Vagina (tissue), 2 donors: ENCODE data around the gene UBN1. TPM values are rescaled to one million over a fixed set of nuclear protein-coding genes. Genes with fewer than 3 reads are reported as not detected.

Source experiments
- DNase-seq, 2 donors: peaks; one replicate each; pipeline ENCODE4 v3.0.0-alpha.2; 2017; ENCODE audit errors: extremely low spot score in 2 of 2
- H3K27ac ChIP-seq: fragments of 200-600 bp; sonication (generic); one replicate; pipeline ENCODE4 v1.5.1; 2019
- H3K27me3 ChIP-seq: fragments of 200-600 bp; sonication (generic); one replicate; pipeline ENCODE4 v1.5.1; 2019
- H3K36me3 ChIP-seq, 2 donors: fragments of 200-600 bp; sonication (generic); one replicate each; pipeline ENCODE4 v1.5.1; 2017 to 2019
- H3K4me1 ChIP-seq: fragments of 200-600 bp; sonication (generic); one replicate; pipeline ENCODE4 v1.5.1; 2019
- H3K4me3 ChIP-seq, 2 donors: fragments of 200-600 bp; sonication (generic); 1 replicate in 1 of 2; 2 replicates in 1 of 2; pipeline ENCODE4 v1.5.1; 2016 to 2019
- H3K9me3 ChIP-seq: fragments of 200-600 bp; sonication (generic); one replicate; pipeline ENCODE4 v1.5.1; 2019
- CTCF ChIP-seq, 3 experiments: fragments of 450-650 bp in 2 of 3; fragments of 200-600 bp in 1 of 3; sonication (generic) in 1 of 3; IDR thresholded peaks; one replicate each; pipeline ENCODE4 v1.5.1; 2017 to 2019; ENCODE audit warnings: antibody characterized with exemption in 3 of 3, mild to moderate bottlenecking in 2 of 3, moderate library complexity in 2 of 3
- POLR2A ChIP-seq, 2 donors: fragments of 450-650 bp; IDR thresholded peaks; one replicate each; pipeline ENCODE4 v1.6.1; 2017; ENCODE audit warnings: antibody characterized with exemption in 2 of 2, mild to moderate bottlenecking in 2 of 2, moderate library complexity in 2 of 2
- POLR2AphosphoS5 ChIP-seq, 2 donors: sonication (generic); formaldehyde crosslinking; IDR thresholded peaks; one replicate each; pipeline ENCODE4 v1.9.0; 2017; ENCODE audit warnings: antibody characterized with exemption in 2 of 2, mild to moderate bottlenecking in 2 of 2, low read depth in 1 of 2; ENCODE audit not compliant: insufficient read depth in 1 of 2
- intact Hi-C: fragments of 100-400 bp; cut with DNase I; formaldehyde crosslinking; loops from one replicate; pipeline ENCODE4 v1.15.1; 2023
- total RNA-seq: library from RNA; depleted of rRNA; stranded (reverse); fragments of >200 nt; gene quantifications from one replicate; pipeline ENCODE4 v1.2.3, GENCODE V29; 2016

The UBN1 gene
- total RNA-seq = 17.2 TPM

GRCh38 chr16:4846901-4847773, at the start of gene UBN1, which contains the start of gene GLYR1:
UBN1 (plus strand) TSS chr16:4847481; CDS start chr16:4852918, 5,437 bp downstream.
GLYR1 (minus strand) TSS chr16:4847288; CDS start chr16:4847265, 23 bp downstream.
- intact Hi-C loops = loop anchor here (2.0 kb wide), 1 partner anchor 110 kb away; no protein-coding TSS in a partner anchor
- H3K9me3 ChIP-seq = no peaks in the 10 kb centered on the region
- peaks cover 56% of the 10 kb centered on the region for H3K4me1 ChIP-seq
- peak within 1 kb of the TSS; percentile 68 to 70 for H3K4me3 ChIP-seq
- peak in 1 of 2 donors; percentile 98 for DNase-seq
- TF ChIP-seq CTCF (IDR thresholded peaks at IDR 0.05) (no peak), POLR2AphosphoS5 (IDR thresholded peaks at IDR 0.05; ENCODE audit: insufficient read depth in 1 of 2, low read depth in 1 of 2) (peak; percentile 75 to 87), POLR2A (IDR thresholded peaks at IDR 0.05) (peak in 1 of 2 donors; percentile 72)
- H3K36me3 ChIP-seq = peaks cover 0 to 30% of the 10 kb centered on the region in 2 donors
- H3K27me3 ChIP-seq = no peaks in the 10 kb centered on the region
- peak within 1 kb of the TSS; percentile 81 for H3K27ac ChIP-seq

DNA sequence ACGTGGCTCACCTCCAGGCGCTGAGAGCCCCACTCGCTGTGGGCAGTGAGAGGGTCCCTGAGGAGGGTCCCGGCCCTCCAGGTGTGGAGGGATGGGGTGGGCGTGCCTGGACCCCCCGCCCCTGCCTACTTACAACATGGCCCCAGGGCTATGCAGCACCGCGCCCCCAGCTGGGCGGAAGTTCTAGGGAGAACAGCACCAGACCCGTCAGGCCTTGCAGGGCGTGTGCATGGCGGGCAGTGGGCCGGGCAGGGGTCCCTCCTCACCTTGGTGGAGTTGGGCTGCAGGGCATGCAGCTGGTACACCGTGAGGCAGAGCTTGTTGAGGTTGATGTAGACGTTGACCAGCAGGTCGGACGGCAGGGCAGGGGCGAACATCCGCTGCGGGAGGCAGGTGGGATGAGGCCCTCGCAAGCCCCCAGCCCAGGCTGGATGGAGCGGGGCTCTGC, 49.5 kb upstream of the UBN1 start:
- Histone ChIP-seq H3K27ac (no peak overlapping the region), H3K36me3 (peaks cover 0 to 9% of the 10 kb centered on the region in 2 donors), H3K27me3 (no peaks in the 10 kb centered on the region), H3K4me1 (peaks cover 22% of the 10 kb centered on the region), H3K4me3 (no peak overlapping the region), H3K9me3 (no peaks in the 10 kb centered on the region)
- intact Hi-C loops = no loop called here
- no peak for TF ChIP-seq POLR2A (IDR thresholded peaks at IDR 0.05)
- TF ChIP-seq POLR2AphosphoS5 (IDR thresholded peaks at IDR 0.05; ENCODE audit: insufficient read depth in 1 of 2, low read depth in 1 of 2) = no peak
- no peak for TF ChIP-seq CTCF (IDR thresholded peaks at IDR 0.05)
- DNase-seq = no peak

DNA sequence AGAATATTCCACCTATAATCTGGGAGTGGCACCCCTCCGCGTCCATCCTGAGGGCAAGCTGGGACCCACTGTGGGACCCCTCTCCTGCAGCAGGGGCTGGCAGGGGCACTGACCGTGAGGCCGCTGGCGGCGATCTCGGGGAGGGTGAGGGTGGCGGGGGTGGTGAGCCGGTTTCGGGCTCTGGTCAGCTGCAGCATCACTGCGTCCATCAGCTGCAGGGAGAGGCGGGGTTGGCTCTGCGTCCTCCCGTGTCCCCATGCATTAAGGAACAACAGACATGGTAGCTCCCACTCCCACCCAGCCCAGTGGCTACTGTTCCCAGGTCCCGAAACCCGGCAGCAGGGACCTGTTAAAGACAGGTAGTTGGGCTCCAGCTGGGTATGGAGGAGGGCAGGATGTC, 48.8 kb upstream of the UBN1 start:
- TF ChIP-seq POLR2A (IDR thresholded peaks at IDR 0.05) = no peak
- no peak for TF ChIP-seq POLR2AphosphoS5 (IDR thresholded peaks at IDR 0.05; ENCODE audit: insufficient read depth in 1 of 2, low read depth in 1 of 2)
- no peak for TF ChIP-seq CTCF (IDR thresholded peaks at IDR 0.05)
- intact Hi-C loops = no loop called here
- peaks cover 0 to 9% of the 10 kb centered on the region in 2 donors for H3K36me3 ChIP-seq
- no peak for DNase-seq
- no peak overlapping the region for H3K4me3 ChIP-seq
- H3K9me3 ChIP-seq = no peaks in the 10 kb centered on the region
- H3K27me3 ChIP-seq = no peaks in the 10 kb centered on the region
- peaks cover 27% of the 10 kb centered on the region for H3K4me1 ChIP-seq
- H3K27ac ChIP-seq = no peak overlapping the region

GRCh38 chr16:4799171-4799855, 48.0 kb upstream of the UBN1 start:
- no peaks in the 10 kb centered on the region for H3K9me3 ChIP-seq
- H3K27ac ChIP-seq = no peak overlapping the region
- H3K27me3 ChIP-seq = no peaks in the 10 kb centered on the region
- H3K4me1 ChIP-seq = peaks cover 30% of the 10 kb centered on the region
- no peak overlapping the region for H3K4me3 ChIP-seq
- DNase-seq = no peak
- TF ChIP-seq POLR2A (IDR thresholded peaks at IDR 0.05) (no peak), POLR2AphosphoS5 (IDR thresholded peaks at IDR 0.05; ENCODE audit: insufficient read depth in 1 of 2, low read depth in 1 of 2) (no peak), CTCF (IDR thresholded peaks at IDR 0.05) (no peak)
- peaks cover 0 to 11% of the 10 kb centered on the region in 2 donors for H3K36me3 ChIP-seq
- intact Hi-C loops = no loop called here
